ENCODE results near the gene VTI1A. TPM values are rescaled to one million over a fixed set of nuclear protein-coding genes. Genes with fewer than 3 reads are reported as not detected.
A peak's percentile ranks its signal among the peaks of the same experiment; 100 is the strongest.

The VTI1A gene
- total and polyA plus RNA-seq, 2 of the 13 experiments (the other 11 are each of a cell fraction or from before 2014, with no cell fraction given): 11.7 to 32.7 TPM

DNA sequence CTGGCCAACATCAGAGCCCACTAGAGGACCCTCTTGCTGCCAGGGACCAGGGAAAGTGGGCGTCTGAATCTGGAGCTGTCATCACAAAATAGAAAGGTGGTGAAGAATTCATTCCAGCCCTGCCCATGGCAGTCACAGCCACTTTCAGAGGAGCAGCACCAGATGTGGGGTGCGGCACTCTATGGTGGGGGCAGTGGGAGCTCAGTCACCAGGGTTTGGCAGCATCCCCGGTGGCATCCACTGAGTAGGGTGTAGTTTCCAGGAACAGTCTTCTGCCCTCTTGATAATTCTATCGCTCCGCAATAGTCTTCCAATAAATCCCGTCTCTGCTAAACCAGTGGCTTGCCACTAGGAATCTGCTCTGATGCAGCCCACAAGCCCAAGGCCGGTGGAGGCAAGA lies 394.5 kb downstream of the VTI1A start (continued):
- TF ChIP-seq, protein P1, sequence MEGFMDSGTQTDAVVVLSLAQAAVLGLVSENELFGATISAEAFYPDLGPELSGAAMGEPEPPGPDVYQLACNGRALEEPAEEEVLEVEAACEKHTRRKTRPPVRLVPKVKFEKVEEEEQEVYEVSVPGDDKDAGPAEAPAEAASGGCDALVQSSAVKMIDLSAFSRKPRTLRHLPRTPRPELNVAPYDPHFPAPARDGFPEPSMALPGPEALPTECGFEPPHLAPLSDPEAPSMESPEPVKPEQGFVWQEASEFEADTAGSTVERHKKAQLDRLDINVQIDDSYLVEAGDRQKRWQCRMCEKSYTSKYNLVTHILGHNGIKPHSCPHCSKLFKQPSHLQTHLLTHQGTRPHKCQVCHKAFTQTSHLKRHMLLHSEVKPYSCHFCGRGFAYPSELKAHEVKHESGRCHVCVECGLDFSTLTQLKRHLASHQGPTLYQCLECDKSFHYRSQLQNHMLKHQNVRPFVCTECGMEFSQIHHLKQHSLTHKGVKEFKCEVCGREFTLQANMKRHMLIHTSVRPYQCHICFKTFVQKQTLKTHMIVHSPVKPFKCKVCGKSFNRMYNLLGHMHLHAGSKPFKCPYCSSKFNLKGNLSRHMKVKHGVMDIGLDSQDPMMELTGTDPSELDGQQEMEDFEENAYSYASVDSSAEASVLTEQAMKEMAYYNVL (CRISPR knock-in tag; IDR thresholded peaks at IDR 0.05; ENCODE audit: borderline replicate concordance): no peak
- TF ChIP-seq CHD2 (IDR thresholded peaks at IDR 0.05; ENCODE audit: low read depth, low read length) (no peak), ZNF354B (CRISPR knock-in tag; IDR thresholded peaks at IDR 0.05) (no peak), ZC3H4 (CRISPR knock-in tag; IDR thresholded peaks at IDR 0.05; ENCODE audit: borderline replicate concordance) (no peak), EP300 (IDR thresholded peaks at IDR 0.05; ENCODE audit: low read depth in 2 of 2, low read length in 2 of 2) (no peak), EP300 (CRISPR knock-in tag; IDR thresholded peaks at IDR 0.05; ENCODE audit: borderline replicate concordance) (no peak), CREM (IDR thresholded peaks at IDR 0.05) (no peak), CREM (CRISPR knock-in tag; IDR thresholded peaks at IDR 0.05) (no peak), ARHGAP35 (CRISPR knock-in tag; IDR thresholded peaks at IDR 0.05; ENCODE audit: borderline replicate concordance) (no peak), ZNF337 (CRISPR knock-in tag; IDR thresholded peaks at IDR 0.05; ENCODE audit: borderline replicate concordance, low read depth) (no peak)

DNA sequence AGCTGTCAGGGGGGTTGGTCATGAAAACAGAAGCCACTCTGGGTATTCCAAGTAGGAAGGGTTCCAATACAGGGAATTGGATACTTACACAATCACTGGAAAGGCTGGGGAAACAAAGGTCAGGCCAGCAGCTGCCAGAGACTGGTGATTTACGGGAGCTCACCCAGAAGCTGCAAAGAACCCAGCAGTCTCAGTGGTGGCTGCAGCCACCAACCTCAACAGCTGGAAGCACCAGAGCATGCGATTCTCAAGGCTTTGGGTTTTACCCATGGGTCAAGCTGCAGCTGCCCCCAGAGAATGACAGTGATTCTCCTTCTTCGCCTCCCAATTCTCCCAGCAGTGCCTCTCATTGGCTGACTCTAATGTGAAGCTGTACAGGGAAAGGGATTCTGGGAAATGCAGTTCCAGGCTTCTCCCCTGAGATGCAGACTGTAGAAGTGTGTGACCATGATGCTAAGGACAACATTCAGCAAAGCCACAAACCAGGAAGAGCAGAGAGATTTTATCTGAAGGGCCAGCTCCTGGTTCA lies 395.9 kb downstream of the VTI1A start:
- Histone ChIP-seq H4K20me1 (ENCODE audit: insufficient read depth, low read length) (no peaks in the 10 kb centered on the region), H3K9ac (ENCODE audit: insufficient read depth, low read depth, low read length) (no peak overlapping the region), H3K4me1 (ENCODE audit: insufficient read depth, low read length) (peaks cover 40% of the 10 kb centered on the region), H3K9me3 (ENCODE audit: low read length) (peaks cover 13% of the 10 kb centered on the region), H3K27ac (ENCODE audit: extremely low read length, insufficient read depth, low read length) (no peak overlapping the region), H2AFZ (ENCODE audit: low read length) (no peak overlapping the region), H3K27me3 (ENCODE audit: control insufficient read depth in 1 of 2, insufficient read depth in 2 of 2, low read length in 2 of 2) (no peaks in the 10 kb centered on the region), H3K79me2 (ENCODE audit: insufficient read depth, low read length) (no peaks in the 10 kb centered on the region), H3K4me2 (ENCODE audit: low read depth, low read length) (peak overlapping the region; percentile 75), H3K4me3 (replicated peaks in 1 of 3; ENCODE audit: insufficient read depth in 1 of 3, low read depth in 2 of 3, low read length in 3 of 3) (peak overlapping the region; percentile 28 to 52 (median 39)), H3K36me3 (replicated peaks in 1 of 2; ENCODE audit: control insufficient read depth in 1 of 2, insufficient read depth in 2 of 2, low read length in 2 of 2) (no peaks in the 10 kb centered on the region)
- ChIA-PET CTCF (ENCODE audit: low intra/inter-chr PET ratio, low total read pairs) (no interaction called here), POLR2A (interaction anchor here (0.8 to 2.1 kb wide), 2 partner anchors 56 to 73 kb away, joined by 3 to 9 read pairs; no protein-coding TSS in a partner anchor)
- ATAC-seq: peak; percentile 89
- in situ Hi-C loops (cut with HindIII; ENCODE audit: extremely low pct_ligation_motif_present, low pct_unique_long_range_greater_than_20kb) (no loop called here), intact Hi-C loops (cut with micrococcal nuclease; ENCODE audit: unreplicated experiment) (loop anchor here (5.0 kb wide), 1 partner anchor 49 kb away; no protein-coding TSS in a partner anchor)
- peak; percentile 72 for FAIRE-seq
- DNase-seq (ENCODE audit: low spot score): peak; percentile 52
- 16% methylated on average over 3 of the region's 3 CpGs for WGBS (ENCODE audit: low lambda C conversion rate)
- BruUV-seq (replicated peaks): no TSS peak
- TF ChIP-seq ZBTB38 (CRISPR knock-in tag; IDR thresholded peaks at IDR 0.05) (no peak), CEBPB (IDR thresholded peaks at IDR 0.05; ENCODE audit: borderline replicate concordance, low read depth, low read length) (peak; percentile 7; the same call in 1 of the 2 replicates), CENPX (CRISPR knock-in tag; IDR thresholded peaks at IDR 0.05) (no peak), NFIB (CRISPR knock-in tag; IDR thresholded peaks at IDR 0.05; ENCODE audit: borderline replicate concordance) (no peak), ARNTL (CRISPR knock-in tag; IDR thresholded peaks at IDR 0.05) (no peak), HNRNPL (IDR thresholded peaks at IDR 0.05; ENCODE audit: low read depth, low read length) (no peak), DR1 (CRISPR knock-in tag; IDR thresholded peaks at IDR 0.05) (no peak), ELF1 (CRISPR knock-in tag; IDR thresholded peaks at IDR 0.05) (peak; percentile 37; the same call in 1 of the 2 replicates)
- TF ChIP-seq, protein P2, sequence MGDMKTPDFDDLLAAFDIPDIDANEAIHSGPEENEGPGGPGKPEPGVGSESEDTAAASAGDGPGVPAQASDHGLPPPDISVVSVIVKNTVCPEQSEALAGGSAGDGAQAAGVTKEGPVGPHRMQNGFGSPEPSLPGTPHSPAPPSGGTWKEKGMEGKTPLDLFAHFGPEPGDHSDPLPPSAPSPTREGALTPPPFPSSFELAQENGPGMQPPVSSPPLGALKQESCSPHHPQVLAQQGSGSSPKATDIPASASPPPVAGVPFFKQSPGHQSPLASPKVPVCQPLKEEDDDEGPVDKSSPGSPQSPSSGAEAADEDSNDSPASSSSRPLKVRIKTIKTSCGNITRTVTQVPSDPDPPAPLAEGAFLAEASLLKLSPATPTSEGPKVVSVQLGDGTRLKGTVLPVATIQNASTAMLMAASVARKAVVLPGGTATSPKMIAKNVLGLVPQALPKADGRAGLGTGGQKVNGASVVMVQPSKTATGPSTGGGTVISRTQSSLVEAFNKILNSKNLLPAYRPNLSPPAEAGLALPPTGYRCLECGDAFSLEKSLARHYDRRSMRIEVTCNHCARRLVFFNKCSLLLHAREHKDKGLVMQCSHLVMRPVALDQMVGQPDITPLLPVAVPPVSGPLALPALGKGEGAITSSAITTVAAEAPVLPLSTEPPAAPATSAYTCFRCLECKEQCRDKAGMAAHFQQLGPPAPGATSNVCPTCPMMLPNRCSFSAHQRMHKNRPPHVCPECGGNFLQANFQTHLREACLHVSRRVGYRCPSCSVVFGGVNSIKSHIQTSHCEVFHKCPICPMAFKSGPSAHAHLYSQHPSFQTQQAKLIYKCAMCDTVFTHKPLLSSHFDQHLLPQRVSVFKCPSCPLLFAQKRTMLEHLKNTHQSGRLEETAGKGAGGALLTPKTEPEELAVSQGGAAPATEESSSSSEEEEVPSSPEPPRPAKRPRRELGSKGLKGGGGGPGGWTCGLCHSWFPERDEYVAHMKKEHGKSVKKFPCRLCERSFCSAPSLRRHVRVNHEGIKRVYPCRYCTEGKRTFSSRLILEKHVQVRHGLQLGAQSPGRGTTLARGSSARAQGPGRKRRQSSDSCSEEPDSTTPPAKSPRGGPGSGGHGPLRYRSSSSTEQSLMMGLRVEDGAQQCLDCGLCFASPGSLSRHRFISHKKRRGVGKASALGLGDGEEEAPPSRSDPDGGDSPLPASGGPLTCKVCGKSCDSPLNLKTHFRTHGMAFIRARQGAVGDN (CRISPR knock-in tag; IDR thresholded peaks at IDR 0.05): peak; percentile 45

Measured in HepG2 (cell line).